OCI-LY1 (cell line): ENCODE data around the gene EEF2K.

ENCODE experiments used
- CTCF ChIP-seq: fragments of 200-600 bp; sonication (generic), shearing (Covaris generic); IDR thresholded peaks from 2 replicates; pipeline ENCODE4 v1.5.1; 2017; ENCODE audit warnings: mild to moderate bottlenecking, antibody characterized with exemption, low read length, moderate library complexity, mixed read lengths
- EZH2 ChIP-seq: fragments of 200-600 bp; sonication (generic), shearing (Covaris generic); IDR thresholded peaks from 2 replicates; pipeline ENCODE4 v1.8.0; 2017; ENCODE audit warnings: borderline replicate concordance, mixed run types, mild to moderate bottlenecking, antibody characterized with exemption, low read length, moderate library complexity, mixed read lengths

GRCh38 chr16:22188267-22188594, 17.8 kb upstream of the EEF2K start:
- TF ChIP-seq CTCF (no peak), EZH2 (no peak)
